Cardiac muscle cell (in vitro differentiated cells and primary cell): ENCODE results near the gene ACER3. TPM values are rescaled to one million over a fixed set of nuclear protein-coding genes. Genes with fewer than 3 reads are reported as not detected.
A peak's percentile ranks its signal among the peaks of the same experiment; 100 is the strongest.

Source experiments
- DNase-seq, 2 donors: peaks; one replicate each; pipeline versions ENCODE4 v3.0.0 to v3.0.0-alpha.2; 2010 to 2017; ENCODE audit warnings: low read depth in 1 of 2, low spot score in 1 of 2
- H3K27ac ChIP-seq: fragments of 200-600 bp; sonication (generic); 2 replicates; pipeline ENCODE4 v1.5.1; 2016
- H3K27me3 ChIP-seq: fragments of 200-600 bp; sonication (generic); 2 replicates; pipeline ENCODE4 v1.6.0; 2016; ENCODE audit warnings: control low read depth
- H3K36me3 ChIP-seq: fragments of 200-600 bp; sonication (generic); 2 replicates; pipeline ENCODE4 v1.5.1; 2016; ENCODE audit warnings: control low read depth
- H3K4me1 ChIP-seq: fragments of 200-600 bp; sonication (generic); 2 replicates; pipeline ENCODE4 v1.8.1; 2017; ENCODE audit warnings: low read depth, mild to moderate bottlenecking, mixed run types
- H3K4me3 ChIP-seq: fragments of 200-600 bp; sonication (generic); 2 replicates; pipeline ENCODE4 v1.5.1; 2016; ENCODE audit warnings: mild to moderate bottlenecking
- H3K9me3 ChIP-seq: fragments of 200-600 bp; sonication (generic); 2 replicates; pipeline ENCODE4 v1.5.1; 2017; ENCODE audit warnings: low read depth, mild to moderate bottlenecking, control low read depth
- CTCF ChIP-seq: IDR thresholded peaks from 2 replicates; pipeline ENCODE4 v1.5.1; 2012; ENCODE audit warnings: low read depth, mild to moderate bottlenecking, low read length
- polyA plus RNA-seq: library from polyadenylated mRNA; unstranded; fragments of >200 nt; fragmentation: Nextera tagmentation; extraction: Ambion mirVana; gene quantifications from 2 replicates; pipeline ENCODE4 v1.2.1, GENCODE V29; 2016
- total RNA-seq: library from RNA; depleted of rRNA; stranded (reverse); fragments of >200 nt; gene quantifications from 2 replicates; pipeline ENCODE4 v1.2.3, GENCODE V29; 2016

ACER3 gene
- total and polyA plus RNA-seq, 2 experiments from 2014 or later: 5.6 to 9.8 TPM

GRCh38 chr11:77049026-77049425, 188.3 kb downstream of the ACER3 start:
- Histone ChIP-seq H3K4me1 (no peaks in the 10 kb centered on the region), H3K27me3 (peaks cover 10% of the 10 kb centered on the region), H3K27ac (no peak overlapping the region), H3K36me3 (no peaks in the 10 kb centered on the region), H3K4me3 (no peak overlapping the region), H3K9me3 (no peaks in the 10 kb centered on the region)
- TF ChIP-seq CTCF: no peak
- no peak for DNase-seq

- Histone ChIP-seq H3K36me3 (no peaks in the 10 kb centered on the region), H3K27ac (no peak overlapping the region), H3K27me3 (no peaks in the 10 kb centered on the region), H3K9me3 (no peaks in the 10 kb centered on the region), H3K4me3 (no peak overlapping the region), H3K4me1 (no peaks in the 10 kb centered on the region)
- peak in 1 of 2 donors; percentile 67 for DNase-seq
- TF ChIP-seq CTCF: no peak
Observed at GRCh38 chr11:77051511-77051910, 190.8 kb downstream of the ACER3 start.

- Histone ChIP-seq H3K9me3 (no peaks in the 10 kb centered on the region), H3K4me3 (no peak overlapping the region), H3K36me3 (no peaks in the 10 kb centered on the region), H3K27ac (no peak overlapping the region), H3K27me3 (no peaks in the 10 kb centered on the region), H3K4me1 (no peaks in the 10 kb centered on the region)
- DNase-seq: no peak
- no peak for TF ChIP-seq CTCF
Observed at GRCh38 chr11:77052518-77052917, 191.8 kb downstream of the ACER3 start.

GRCh38 chr11:77053217-77054015, 192.7 kb downstream of the ACER3 start:
- no peak for TF ChIP-seq CTCF
- Histone ChIP-seq H3K27ac (no peak overlapping the region), H3K4me1 (no peaks in the 10 kb centered on the region), H3K27me3 (no peaks in the 10 kb centered on the region), H3K9me3 (no peaks in the 10 kb centered on the region), H3K36me3 (no peaks in the 10 kb centered on the region), H3K4me3 (no peak overlapping the region)
- DNase-seq: no peak

- H3K27ac ChIP-seq: no peak overlapping the region
- TF ChIP-seq CTCF: no peak
Observed at GRCh38 chr11:77054084-77054483, 193.4 kb downstream of the ACER3 start.

More at GRCh38 chr11:77054084-77054483, 193.4 kb downstream of the ACER3 start:
- Histone ChIP-seq H3K27me3 (no peaks in the 10 kb centered on the region), H3K4me1 (no peaks in the 10 kb centered on the region), H3K9me3 (no peaks in the 10 kb centered on the region), H3K36me3 (no peaks in the 10 kb centered on the region), H3K4me3 (no peak overlapping the region)
- no peak for DNase-seq
